SU-DHL-6 (cell line): ENCODE results near the gene EPHA8.

Source experiments
- H2AFZ ChIP-seq: fragments of 200-600 bp; sonication (generic); 2 replicates; pipeline ENCODE4 v1.6.1; 2014; ENCODE audit warnings: low read depth, mild to moderate bottlenecking, moderate library complexity, mixed read lengths, antibody characterized with exemption, low read length; ENCODE audit not compliant: severe bottlenecking
- H3F3A ChIP-seq: fragments of 200-600 bp; shearing (Covaris generic); 2 replicates; pipeline ENCODE4 v1.6.0; 2016; ENCODE audit warnings: antibody characterized with exemption, mild to moderate bottlenecking; ENCODE audit not compliant: insufficient read depth
- H3K27ac ChIP-seq: fragments of 200-600 bp; sonication (generic); 2 replicates; pipeline ENCODE4 v1.5.1; 2016; ENCODE audit warnings: low read depth, mild to moderate bottlenecking, low read length, moderate library complexity, mixed read lengths
- H3K27me3 ChIP-seq: fragments of 200-600 bp; sonication (generic), shearing (Covaris generic); 2 replicates; pipeline ENCODE4 v1.6.0; 2014; ENCODE audit warnings: mild to moderate bottlenecking, low read length
- H3K36me3 ChIP-seq: fragments of 200-600 bp; sonication (generic); 2 replicates; pipeline ENCODE4 v1.6.1; 2014; ENCODE audit warnings: mild to moderate bottlenecking, low read length, mixed read lengths
- H3K4me2 ChIP-seq: fragments of 300-600, 200-600 bp; shearing (Covaris generic), sonication (generic); 2 replicates; pipeline ENCODE4 v1.6.0; 2014; ENCODE audit warnings: low read length, low read depth, mild to moderate bottlenecking; ENCODE audit not compliant: poor library complexity, severe bottlenecking
- H3K4me3 ChIP-seq: fragments of 200-600 bp; sonication (generic); 2 replicates; pipeline ENCODE4 v1.5.1; 2014; ENCODE audit warnings: antibody characterized with exemption, low read length, mild to moderate bottlenecking, mixed read lengths; ENCODE audit not compliant: insufficient read depth, poor library complexity, severe bottlenecking
- H3K79me2 ChIP-seq: fragments of 200-600 bp; sonication (generic); 2 replicates; pipeline ENCODE4 v1.6.1; 2014; ENCODE audit warnings: mild to moderate bottlenecking, low read length, moderate library complexity; ENCODE audit not compliant: insufficient read depth
- H3K9ac ChIP-seq: fragments of 200-600 bp; sonication (generic); 2 replicates; pipeline ENCODE4 v1.7.0; 2014; ENCODE audit warnings: mild to moderate bottlenecking, low read length
- H3K9me2 ChIP-seq: fragments of 200-600 bp; sonication (generic); replicated peaks from 2 replicates; pipeline ENCODE4 v1.6.1; 2014; ENCODE audit warnings: low read length; ENCODE audit not compliant: insufficient read depth
- H3K9me3 ChIP-seq: fragments of 200-600 bp; sonication (generic); 2 replicates; pipeline ENCODE4 v1.6.1; 2014; ENCODE audit warnings: low read length, mixed read lengths; ENCODE audit not compliant: insufficient read depth
- H4K20me1 ChIP-seq: fragments of 200-600 bp; sonication (generic); 2 replicates; pipeline ENCODE4 v1.6.1; 2014; ENCODE audit warnings: low read depth, mild to moderate bottlenecking, antibody characterized with exemption, low read length, moderate library complexity, mixed read lengths
- CTCF ChIP-seq: fragments of 200-600 bp; sonication (generic); IDR thresholded peaks from one replicate; pipeline ENCODE4 v1.5.1; 2017; ENCODE audit warnings: antibody characterized with exemption, mild to moderate bottlenecking, low read length, moderate library complexity; ENCODE audit not compliant: insufficient read depth, poor library complexity, severe bottlenecking
- EZH2phosphoT487 ChIP-seq: fragments of 200-600 bp; sonication (generic), shearing (Covaris generic); conservative IDR thresholded peaks from 2 replicates; pipeline ENCODE4 v1.6.1; 2018; ENCODE audit warnings: mild to moderate bottlenecking, antibody characterized with exemption, low read length, moderate library complexity, mixed read lengths

The EPHA8 gene

GRCh38 chr1:22518379-22518778 is 44.9 kb upstream of the EPHA8 start:
- Histone ChIP-seq H3K4me2 (no peak overlapping the region), H3F3A (no peaks in the 10 kb centered on the region), H3K4me3 (no peak overlapping the region), H3K9me2 (no peaks in the 10 kb centered on the region), H3K36me3 (no peaks in the 10 kb centered on the region), H3K27me3 (no peaks in the 10 kb centered on the region), H3K9me3 (no peaks in the 10 kb centered on the region), H3K27ac (no peak overlapping the region), H4K20me1 (no peaks in the 10 kb centered on the region), H3K79me2 (no peaks in the 10 kb centered on the region), H2AFZ (no peak overlapping the region), H3K9ac (no peak overlapping the region)
- TF ChIP-seq EZH2phosphoT487 (no peak), CTCF (no peak)

- Histone ChIP-seq H3K9ac (no peak overlapping the region), H3F3A (no peaks in the 10 kb centered on the region), H3K36me3 (no peaks in the 10 kb centered on the region), H3K4me3 (no peak overlapping the region), H3K4me2 (no peak overlapping the region), H3K27me3 (no peaks in the 10 kb centered on the region), H3K79me2 (no peaks in the 10 kb centered on the region), H3K9me3 (no peaks in the 10 kb centered on the region), H3K9me2 (no peaks in the 10 kb centered on the region), H4K20me1 (no peaks in the 10 kb centered on the region), H2AFZ (no peak overlapping the region), H3K27ac (no peak overlapping the region)
- TF ChIP-seq EZH2phosphoT487 (no peak), CTCF (no peak)
These were observed 42.4 kb upstream of the EPHA8 start for GRCh38 chr1:22520871-22521270.

GRCh38 chr1:22521692-22522091 is 41.6 kb upstream of the EPHA8 start:
- TF ChIP-seq EZH2phosphoT487 (no peak), CTCF (no peak)
- Histone ChIP-seq H3K36me3 (no peaks in the 10 kb centered on the region), H3K9ac (no peak overlapping the region), H3K4me3 (no peak overlapping the region), H3K9me3 (no peaks in the 10 kb centered on the region), H3K27ac (no peak overlapping the region), H2AFZ (no peak overlapping the region), H3K27me3 (no peaks in the 10 kb centered on the region), H3F3A (no peaks in the 10 kb centered on the region), H3K4me2 (no peak overlapping the region), H4K20me1 (no peaks in the 10 kb centered on the region), H3K9me2 (no peaks in the 10 kb centered on the region), H3K79me2 (no peaks in the 10 kb centered on the region)
